Fibroblast of mammary gland (primary cell): ENCODE results near the gene APLF.
"Not testable (repeated sequence)": the region's sequence is repeated elsewhere in the genome, so short reads cannot be mapped to it uniquely, and the experiment has no call there.

ENCODE experiments used
- DNase-seq: peaks from one replicate; pipeline ENCODE4 v3.0.0-alpha.2; 2010; ENCODE audit warnings: low read depth
- H3K4me3 ChIP-seq: 2 replicates; pipeline ENCODE4 v1.5.1; 2011; ENCODE audit warnings: low read depth, mild to moderate bottlenecking, low read length, moderate library complexity; ENCODE audit not compliant: control insufficient read depth
- CTCF ChIP-seq: conservative IDR thresholded peaks from 2 replicates; pipeline ENCODE4 v1.5.1; 2011; ENCODE audit warnings: low read depth, low read length, inconsistent platforms; ENCODE audit not compliant: control insufficient read depth, insufficient read depth

Gene APLF

GRCh38 chr2:68441994-68442322, 25.4 kb upstream of the APLF start:
- DNase-seq, result no peak
- TF ChIP-seq CTCF, result no peak
- H3K4me3 ChIP-seq, result no peak overlapping the region

GRCh38 chr2:68446425-68446824, 21.0 kb upstream of the APLF start:
- not testable (repeated sequence) for H3K4me3 ChIP-seq, DNase-seq

- H3K4me3 ChIP-seq, result no peak overlapping the region
- no peak for TF ChIP-seq CTCF
- no peak for DNase-seq
These were observed 20.3 kb upstream of the APLF start for GRCh38 chr2:68447118-68447517.

- TF ChIP-seq CTCF, result no peak
- DNase-seq, result no peak
- no peak overlapping the region for H3K4me3 ChIP-seq
These were observed 18.4 kb upstream of the APLF start for GRCh38 chr2:68448671-68449653.

- H3K4me3 ChIP-seq, result no peak overlapping the region
- no peak for TF ChIP-seq CTCF
- no peak for DNase-seq
These were observed 15.1 kb upstream of the APLF start for GRCh38 chr2:68452158-68452900.

GRCh38 chr2:68453761-68454360, 13.5 kb upstream of the APLF start:
- H3K4me3 ChIP-seq, result no peak overlapping the region
- TF ChIP-seq CTCF, result no peak
- DNase-seq, result no peak

GRCh38 chr2:68454719-68455118, 12.7 kb upstream of the APLF start:
- no peak for TF ChIP-seq CTCF
- H3K4me3 ChIP-seq, result no peak overlapping the region
- no peak for DNase-seq
